HUES48 (cell line): ENCODE measurements around the gene LAMTOR3.
"Not testable (repeated sequence)": the region's sequence is repeated elsewhere in the genome, so short reads cannot be mapped to it uniquely, and the experiment has no call there.

Source experiments
- H3K27ac ChIP-seq: one replicate; pipeline ENCODE4 v1.7.0; 2013; ENCODE audit warnings: low read depth, low read length, inconsistent platforms
- H3K27me3 ChIP-seq: 2 replicates; pipeline ENCODE4 v1.6.1; 2013; ENCODE audit warnings: mild to moderate bottlenecking, low read length; ENCODE audit not compliant: control insufficient read depth, insufficient read depth
- H3K36me3 ChIP-seq: 2 replicates; pipeline ENCODE4 v1.6.1; 2013; ENCODE audit warnings: low read length; ENCODE audit not compliant: control insufficient read depth, insufficient read depth
- H3K4me1 ChIP-seq: 2 replicates; pipeline ENCODE4 v1.6.1; 2013; ENCODE audit warnings: mild to moderate bottlenecking, low read length; ENCODE audit not compliant: control insufficient read depth, insufficient read depth
- H3K4me3 ChIP-seq: 2 replicates; pipeline ENCODE4 v1.5.1; 2013; ENCODE audit warnings: mild to moderate bottlenecking, low read depth, low read length
- H3K9ac ChIP-seq: 2 replicates; pipeline ENCODE4 v1.6.1; 2013; ENCODE audit warnings: mild to moderate bottlenecking, low read depth, low read length, moderate library complexity
- H3K9me3 ChIP-seq: 2 replicates; pipeline ENCODE4 v1.6.1; 2013; ENCODE audit warnings: low read length; ENCODE audit not compliant: control insufficient read depth, insufficient read depth

The LAMTOR3 gene

DNA sequence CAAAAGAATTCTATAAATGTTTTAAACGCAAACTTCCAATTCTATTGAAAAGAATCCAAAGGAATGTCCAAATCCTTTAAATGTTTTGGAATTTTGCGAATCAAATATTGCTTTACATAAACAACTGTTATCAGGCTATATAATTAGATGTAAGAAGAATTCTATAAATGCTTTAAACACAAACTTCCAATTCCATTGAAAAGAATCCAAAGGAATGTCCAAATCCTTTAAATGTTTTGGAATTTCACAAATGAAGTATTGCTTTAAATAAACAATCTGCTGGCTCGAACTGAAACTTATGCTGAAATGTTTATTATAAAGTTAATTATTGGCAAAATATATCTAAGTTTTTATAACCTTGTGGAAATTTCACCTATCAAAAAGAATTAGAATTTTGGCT is 61.5 kb downstream of the LAMTOR3 start:
- Histone ChIP-seq H3K9me3 (no peaks in the 10 kb centered on the region), H3K4me3 (no peak overlapping the region), H3K27ac (no peak overlapping the region), H3K4me1 (no peaks in the 10 kb centered on the region), H3K36me3 (no peaks in the 10 kb centered on the region), H3K9ac (no peak overlapping the region), H3K27me3 (no peaks in the 10 kb centered on the region)

DNA sequence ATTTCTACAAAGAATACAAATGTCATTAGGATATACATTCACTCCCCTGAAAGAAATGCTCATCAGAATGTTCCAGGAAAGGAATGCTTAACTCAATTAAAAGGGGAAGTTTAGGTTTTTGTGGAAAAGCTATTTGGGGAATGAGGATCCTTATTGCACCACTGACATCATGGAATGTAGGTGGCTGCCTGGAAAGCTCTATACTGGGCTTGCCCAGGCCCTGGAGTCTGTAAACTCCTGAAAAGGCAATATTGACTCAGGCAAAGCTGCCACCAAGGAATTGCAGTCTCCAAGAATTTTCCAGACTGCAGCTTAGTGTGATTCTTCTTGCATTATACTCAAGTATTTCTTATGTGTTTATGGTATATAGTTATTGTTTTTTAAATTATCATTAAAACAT is 61.9 kb downstream of the LAMTOR3 start:
- H3K4me1 ChIP-seq = no peaks in the 10 kb centered on the region
- no peak overlapping the region for H3K4me3 ChIP-seq
- H3K27ac ChIP-seq = no peak overlapping the region
- no peaks in the 10 kb centered on the region for H3K36me3 ChIP-seq
- no peaks in the 10 kb centered on the region for H3K9me3 ChIP-seq
- H3K9ac ChIP-seq = no peak overlapping the region
- no peaks in the 10 kb centered on the region for H3K27me3 ChIP-seq

DNA sequence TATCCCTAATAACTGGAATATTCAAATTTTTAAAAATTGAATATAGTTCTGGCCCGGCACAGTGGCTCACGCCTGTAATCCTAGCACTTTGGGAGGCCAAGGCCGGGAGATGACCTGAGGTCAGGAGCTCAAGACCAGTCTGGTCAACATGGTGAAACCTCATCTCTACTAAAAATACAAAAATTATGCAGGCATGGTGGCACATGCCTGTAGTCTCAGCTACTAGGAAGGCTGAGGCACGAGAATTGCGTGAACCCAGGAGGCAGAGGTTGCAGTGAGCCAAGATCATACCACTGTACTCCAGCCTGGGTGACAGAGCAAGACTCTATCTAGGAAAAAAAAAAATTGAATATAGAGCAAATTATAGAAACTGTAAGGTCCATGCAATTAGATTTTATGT is 64.2 kb downstream of the LAMTOR3 start:
- not testable (repeated sequence) for H3K27me3 ChIP-seq, H3K36me3 ChIP-seq, H3K9me3 ChIP-seq, H3K4me1 ChIP-seq, H3K27ac ChIP-seq, H3K4me3 ChIP-seq, H3K9ac ChIP-seq

DNA sequence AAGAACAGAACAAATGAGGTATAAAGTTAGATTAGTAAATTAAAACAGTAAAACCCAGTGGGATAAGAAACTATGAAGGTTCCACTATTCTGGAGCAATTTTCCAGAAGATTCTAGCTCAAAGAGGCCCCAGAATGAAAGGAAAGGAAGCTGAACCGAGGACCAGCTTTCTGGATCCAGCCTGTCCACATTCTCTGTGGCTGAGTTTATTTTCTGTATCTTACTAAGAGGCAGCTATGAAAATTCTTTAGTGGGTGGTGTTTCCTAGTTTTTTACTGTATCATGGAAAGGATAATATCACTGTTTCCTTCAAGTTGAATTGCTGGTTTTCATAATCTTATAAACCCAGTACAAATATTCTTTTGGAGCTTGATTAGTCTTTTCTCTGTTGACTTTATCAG is 65.8 kb downstream of the LAMTOR3 start:
- Histone ChIP-seq H3K27me3 (no peaks in the 10 kb centered on the region), H3K9me3 (no peaks in the 10 kb centered on the region), H3K4me3 (no peak overlapping the region), H3K4me1 (no peaks in the 10 kb centered on the region), H3K36me3 (no peaks in the 10 kb centered on the region), H3K27ac (no peak overlapping the region), H3K9ac (no peak overlapping the region)
